ENCODE measurements around the gene UBE4B. TPM values are rescaled to one million over a fixed set of nuclear protein-coding genes. Genes with fewer than 3 reads are reported as not detected.

Gene UBE4B
- total and polyA plus RNA-seq, 2 of the 13 experiments (the other 11 are each of a cell fraction or from before 2014, with no cell fraction given) = 15.2 to 24.8 TPM

DNA sequence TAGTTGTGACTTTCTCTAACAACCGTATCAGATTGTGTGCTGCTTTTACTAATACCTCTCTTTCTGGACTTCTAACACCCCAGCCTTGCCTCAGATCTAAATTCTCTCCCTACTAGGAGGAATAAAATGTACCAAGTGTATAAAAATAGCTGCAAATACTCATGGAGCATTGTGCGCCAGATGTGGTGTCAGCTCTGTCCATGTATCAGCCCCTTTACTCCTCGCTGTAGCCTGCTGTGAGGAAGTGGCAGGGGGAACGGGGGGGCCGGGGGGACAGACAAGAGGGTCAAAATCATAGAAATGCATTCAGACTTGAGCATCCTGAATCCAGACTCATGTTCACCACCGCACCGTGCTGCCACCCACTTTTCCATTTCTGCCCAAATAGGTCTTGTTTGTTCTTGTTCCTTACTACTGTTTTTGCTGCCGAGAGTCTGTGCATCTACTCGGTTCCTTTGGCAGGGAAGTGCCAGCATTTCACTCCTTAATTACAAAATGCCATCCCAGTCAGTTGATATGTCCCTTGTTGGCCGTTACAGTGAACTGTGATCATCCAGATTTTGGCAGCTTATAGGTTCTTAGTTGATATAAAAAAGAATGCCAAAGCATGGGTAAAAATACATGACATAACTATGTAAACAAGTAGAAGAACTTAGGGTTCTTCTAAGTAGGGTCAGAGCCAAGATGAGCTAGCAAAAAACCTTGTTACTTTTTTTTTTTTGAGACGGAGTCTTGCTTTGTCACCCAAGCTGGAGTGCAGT, 76.4 kb downstream of the UBE4B start:
- POLR2A ChIA-PET = no interaction called here
- intact Hi-C loops (cut with micrococcal nuclease; ENCODE audit: unreplicated experiment) = no loop called here
- TF ChIP-seq MBNL3 (CRISPR knock-in tag; conservative IDR thresholded peaks at IDR 0.05) = no peak
- TF ChIP-seq ZNF337 (CRISPR knock-in tag; IDR thresholded peaks at IDR 0.05; ENCODE audit: borderline replicate concordance, low read depth) = no peak
- TF ChIP-seq, protein P1, sequence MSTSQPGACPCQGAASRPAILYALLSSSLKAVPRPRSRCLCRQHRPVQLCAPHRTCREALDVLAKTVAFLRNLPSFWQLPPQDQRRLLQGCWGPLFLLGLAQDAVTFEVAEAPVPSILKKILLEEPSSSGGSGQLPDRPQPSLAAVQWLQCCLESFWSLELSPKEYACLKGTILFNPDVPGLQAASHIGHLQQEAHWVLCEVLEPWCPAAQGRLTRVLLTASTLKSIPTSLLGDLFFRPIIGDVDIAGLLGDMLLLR (CRISPR knock-in tag; IDR thresholded peaks at IDR 0.05) = no peak
- TF ChIP-seq, protein P2, sequence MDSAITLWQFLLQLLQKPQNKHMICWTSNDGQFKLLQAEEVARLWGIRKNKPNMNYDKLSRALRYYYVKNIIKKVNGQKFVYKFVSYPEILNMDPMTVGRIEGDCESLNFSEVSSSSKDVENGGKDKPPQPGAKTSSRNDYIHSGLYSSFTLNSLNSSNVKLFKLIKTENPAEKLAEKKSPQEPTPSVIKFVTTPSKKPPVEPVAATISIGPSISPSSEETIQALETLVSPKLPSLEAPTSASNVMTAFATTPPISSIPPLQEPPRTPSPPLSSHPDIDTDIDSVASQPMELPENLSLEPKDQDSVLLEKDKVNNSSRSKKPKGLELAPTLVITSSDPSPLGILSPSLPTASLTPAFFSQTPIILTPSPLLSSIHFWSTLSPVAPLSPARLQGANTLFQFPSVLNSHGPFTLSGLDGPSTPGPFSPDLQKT (CRISPR knock-in tag; IDR thresholded peaks at IDR 0.05; ENCODE audit: borderline replicate concordance) = no peak
- no peak for TF ChIP-seq FOXM1 (CRISPR knock-in tag; IDR thresholded peaks at IDR 0.05)
- TF ChIP-seq, protein P3, sequence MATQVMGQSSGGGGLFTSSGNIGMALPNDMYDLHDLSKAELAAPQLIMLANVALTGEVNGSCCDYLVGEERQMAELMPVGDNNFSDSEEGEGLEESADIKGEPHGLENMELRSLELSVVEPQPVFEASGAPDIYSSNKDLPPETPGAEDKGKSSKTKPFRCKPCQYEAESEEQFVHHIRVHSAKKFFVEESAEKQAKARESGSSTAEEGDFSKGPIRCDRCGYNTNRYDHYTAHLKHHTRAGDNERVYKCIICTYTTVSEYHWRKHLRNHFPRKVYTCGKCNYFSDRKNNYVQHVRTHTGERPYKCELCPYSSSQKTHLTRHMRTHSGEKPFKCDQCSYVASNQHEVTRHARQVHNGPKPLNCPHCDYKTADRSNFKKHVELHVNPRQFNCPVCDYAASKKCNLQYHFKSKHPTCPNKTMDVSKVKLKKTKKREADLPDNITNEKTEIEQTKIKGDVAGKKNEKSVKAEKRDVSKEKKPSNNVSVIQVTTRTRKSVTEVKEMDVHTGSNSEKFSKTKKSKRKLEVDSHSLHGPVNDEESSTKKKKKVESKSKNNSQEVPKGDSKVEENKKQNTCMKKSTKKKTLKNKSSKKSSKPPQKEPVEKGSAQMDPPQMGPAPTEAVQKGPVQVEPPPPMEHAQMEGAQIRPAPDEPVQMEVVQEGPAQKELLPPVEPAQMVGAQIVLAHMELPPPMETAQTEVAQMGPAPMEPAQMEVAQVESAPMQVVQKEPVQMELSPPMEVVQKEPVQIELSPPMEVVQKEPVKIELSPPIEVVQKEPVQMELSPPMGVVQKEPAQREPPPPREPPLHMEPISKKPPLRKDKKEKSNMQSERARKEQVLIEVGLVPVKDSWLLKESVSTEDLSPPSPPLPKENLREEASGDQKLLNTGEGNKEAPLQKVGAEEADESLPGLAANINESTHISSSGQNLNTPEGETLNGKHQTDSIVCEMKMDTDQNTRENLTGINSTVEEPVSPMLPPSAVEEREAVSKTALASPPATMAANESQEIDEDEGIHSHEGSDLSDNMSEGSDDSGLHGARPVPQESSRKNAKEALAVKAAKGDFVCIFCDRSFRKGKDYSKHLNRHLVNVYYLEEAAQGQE (IDR thresholded peaks at IDR 0.05; ENCODE audit: borderline replicate concordance in 1 of 2, low read depth in 1 of 2, low read length in 2 of 2) = no peak
- TF ChIP-seq ZNF589 (CRISPR knock-in tag; conservative IDR thresholded peaks at IDR 0.05) = no peak
- TF ChIP-seq, protein P4, sequence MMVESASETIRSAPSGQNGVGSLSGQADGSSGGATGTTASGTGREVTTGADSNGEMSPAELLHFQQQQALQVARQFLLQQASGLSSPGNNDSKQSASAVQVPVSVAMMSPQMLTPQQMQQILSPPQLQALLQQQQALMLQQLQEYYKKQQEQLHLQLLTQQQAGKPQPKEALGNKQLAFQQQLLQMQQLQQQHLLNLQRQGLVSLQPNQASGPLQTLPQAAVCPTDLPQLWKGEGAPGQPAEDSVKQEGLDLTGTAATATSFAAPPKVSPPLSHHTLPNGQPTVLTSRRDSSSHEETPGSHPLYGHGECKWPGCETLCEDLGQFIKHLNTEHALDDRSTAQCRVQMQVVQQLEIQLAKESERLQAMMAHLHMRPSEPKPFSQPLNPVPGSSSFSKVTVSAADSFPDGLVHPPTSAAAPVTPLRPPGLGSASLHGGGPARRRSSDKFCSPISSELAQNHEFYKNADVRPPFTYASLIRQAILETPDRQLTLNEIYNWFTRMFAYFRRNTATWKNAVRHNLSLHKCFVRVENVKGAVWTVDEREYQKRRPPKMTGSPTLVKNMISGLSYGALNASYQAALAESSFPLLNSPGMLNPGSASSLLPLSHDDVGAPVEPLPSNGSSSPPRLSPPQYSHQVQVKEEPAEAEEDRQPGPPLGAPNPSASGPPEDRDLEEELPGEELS (CRISPR knock-in tag; IDR thresholded peaks at IDR 0.05) = no peak
- TF ChIP-seq, protein P5, sequence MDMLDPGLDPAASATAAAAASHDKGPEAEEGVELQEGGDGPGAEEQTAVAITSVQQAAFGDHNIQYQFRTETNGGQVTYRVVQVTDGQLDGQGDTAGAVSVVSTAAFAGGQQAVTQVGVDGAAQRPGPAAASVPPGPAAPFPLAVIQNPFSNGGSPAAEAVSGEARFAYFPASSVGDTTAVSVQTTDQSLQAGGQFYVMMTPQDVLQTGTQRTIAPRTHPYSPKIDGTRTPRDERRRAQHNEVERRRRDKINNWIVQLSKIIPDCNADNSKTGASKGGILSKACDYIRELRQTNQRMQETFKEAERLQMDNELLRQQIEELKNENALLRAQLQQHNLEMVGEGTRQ (IDR thresholded peaks at IDR 0.05; ENCODE audit: low read depth, low read length) = no peak
- TF ChIP-seq, protein P5 (CRISPR knock-in tag; IDR thresholded peaks at IDR 0.05; ENCODE audit: borderline replicate concordance) = no peak
- no peak for TF ChIP-seq ZNF335 (CRISPR knock-in tag; IDR thresholded peaks at IDR 0.05)
- TF ChIP-seq, protein P6, sequence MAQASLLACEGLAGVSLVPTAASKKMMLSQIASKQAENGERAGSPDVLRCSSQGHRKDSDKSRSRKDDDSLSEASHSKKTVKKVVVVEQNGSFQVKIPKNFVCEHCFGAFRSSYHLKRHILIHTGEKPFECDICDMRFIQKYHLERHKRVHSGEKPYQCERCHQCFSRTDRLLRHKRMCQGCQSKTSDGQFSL (CRISPR knock-in tag; IDR thresholded peaks at IDR 0.05) = no peak
- TF ChIP-seq HOXA7 (CRISPR knock-in tag; IDR thresholded peaks at IDR 0.05) = no peak

More for the DNA sequence above, 76.4 kb downstream of the UBE4B start:
- Histone ChIP-seq H3K27ac (ENCODE audit: extremely low read length, insufficient read depth, low read length) (no peak overlapping the region), H3K9ac (ENCODE audit: insufficient read depth, low read depth, low read length) (no peak overlapping the region), H3K36me3 (replicated peaks in 1 of 2; ENCODE audit: control insufficient read depth in 1 of 2, insufficient read depth in 2 of 2, low read length in 2 of 2) (peaks cover 21 to 70% of the 10 kb centered on the region in 2 experiments), H4K20me1 (ENCODE audit: insufficient read depth, low read length) (no peaks in the 10 kb centered on the region), H3K4me3 (replicated peaks in 1 of 3; ENCODE audit: insufficient read depth in 1 of 3, low read depth in 2 of 3, low read length in 3 of 3) (no peak overlapping the region), H3K79me2 (ENCODE audit: insufficient read depth, low read length) (no peaks in the 10 kb centered on the region), H3K27me3 (ENCODE audit: control insufficient read depth in 1 of 2, insufficient read depth in 2 of 2, low read length in 2 of 2) (no peaks in the 10 kb centered on the region), H2AFZ (ENCODE audit: low read length) (no peak overlapping the region), H3K4me1 (ENCODE audit: insufficient read depth, low read length) (no peaks in the 10 kb centered on the region), H3K4me2 (ENCODE audit: low read depth, low read length) (no peak overlapping the region), H3K9me3 (ENCODE audit: low read length) (no peaks in the 10 kb centered on the region)
- no peak for FAIRE-seq
- no peak for DNase-seq (ENCODE audit: low spot score)
- ATAC-seq = no peak
- CTCF ChIA-PET (ENCODE audit: low intra/inter-chr PET ratio, low total read pairs) = no interaction called here
- BruUV-seq (replicated peaks) = no TSS peak
- in situ Hi-C loops (cut with HindIII; ENCODE audit: extremely low pct_ligation_motif_present, low pct_unique_long_range_greater_than_20kb) = no loop called here
- 96% methylated on average over 11 of the region's 11 CpGs for WGBS (ENCODE audit: low lambda C conversion rate)

All from HepG2 (cell line).